K562 (cell line): ENCODE results near the gene MAN2B1. TPM values are rescaled to one million over a fixed set of nuclear protein-coding genes. Genes with fewer than 3 reads are reported as not detected.
A peak's percentile ranks its signal among the peaks of the same experiment; 100 is the strongest.

ENCODE experiments used
- ATAC-seq: fragments of 200-7000 bp; cut with Tn5 transposase; 3 replicates; pipeline ENCODE4 v1.9.1; 2020; ENCODE audit warnings: moderate library complexity
- BruUV-seq: library from RNA; stranded (reverse); fragments of 400-500 nt; replicated peaks from 2 replicates; lab custom pipeline; 2021; lab: Mats Ljungman, UMichigan
- CTCF ChIA-PET: fragments of 300-600 bp; formaldehyde crosslinking; extraction: SDS; loops from one replicate; lab custom pipeline; 2021; ENCODE audit warnings: low intra/inter-chr PET ratio; lab: Yijun Ruan, JAX
- POLR2A ChIA-PET: fragments of 300-600, 350-650 bp; sonication (Branson Sonifier 250); formaldehyde crosslinking; extraction: SDS; loops from one replicate; lab custom pipeline; 2021; ENCODE audit warnings: antibody characterized with exemption, inconsistent platforms; lab: Yijun Ruan, JAX
- DNase-seq, 4 experiments: peaks; one replicate each; pipeline versions ENCODE4 v3.0.0 to v3.0.0-alpha.2; 2011 to 2018; ENCODE audit warnings: low spot score in 3 of 4, mixed read lengths in 3 of 4; ENCODE audit errors: extremely low read depth in 1 of 4
- FAIRE-seq: peaks from 2 replicates; lab custom pipeline; 2011; peaks lifted over from hg19 to GRCh38; lab: Jason Lieb, UNC
- H2AFZ ChIP-seq: 2 replicates; pipeline ENCODE4 v1.6.0; 2011; ENCODE audit warnings: low read depth, low read length, control low read depth, inconsistent platforms
- H3K27ac ChIP-seq: fragments of 200-600 bp; 3 replicates; pipeline ENCODE4 v1.8.0; 2011; ENCODE audit warnings: low read depth, mild to moderate bottlenecking, control low read depth, inconsistent platforms, low read length, moderate library complexity, mixed read lengths; ENCODE audit errors: extremely low read depth
- H3K27me3 ChIP-seq, 2 experiments: fragments of 300-600 bp in 1 of 2; 2 replicates in 1 of 2; 3 replicates in 1 of 2; pipeline versions ENCODE4 v1.6.0 to v1.8.0; 2011; ENCODE audit warnings: inconsistent platforms in 2 of 2, low read length in 2 of 2, mild to moderate bottlenecking in 1 of 2, mixed read lengths in 1 of 2, moderate library complexity in 1 of 2; ENCODE audit not compliant: control insufficient read depth in 2 of 2, insufficient read depth in 2 of 2
- H3K36me3 ChIP-seq: fragments of 300-600 bp; 3 replicates; pipeline ENCODE4 v1.8.0; 2011; ENCODE audit warnings: mild to moderate bottlenecking, low read length, inconsistent platforms; ENCODE audit not compliant: control insufficient read depth, insufficient read depth
- H3K4me1 ChIP-seq, 2 experiments: fragments of 200-600 bp in 1 of 2; replicated peaks in 1 of 2; 2 replicates in 1 of 2; 3 replicates in 1 of 2; pipeline versions ENCODE4 v1.5.1 to v1.8.0; 2011; ENCODE audit warnings: inconsistent platforms in 2 of 2, low read length in 2 of 2, mild to moderate bottlenecking in 1 of 2, mixed read lengths in 1 of 2, moderate library complexity in 1 of 2; ENCODE audit not compliant: control insufficient read depth in 2 of 2, insufficient read depth in 2 of 2
- H3K4me2 ChIP-seq: 2 replicates; pipeline ENCODE4 v1.6.1; 2011; ENCODE audit warnings: low read length, control low read depth, inconsistent platforms, mixed read lengths; ENCODE audit not compliant: insufficient read depth
- H3K4me3 ChIP-seq: fragments of 200-600 bp; sonication (generic), shearing (Covaris generic); 2 replicates; pipeline ENCODE4 v1.5.1; 2016; ENCODE audit warnings: control low read depth, inconsistent platforms
- H3K79me2 ChIP-seq: fragments of 200-600 bp; 3 replicates; pipeline ENCODE4 v1.8.0; 2011; ENCODE audit warnings: low read length, inconsistent platforms; ENCODE audit not compliant: control insufficient read depth, insufficient read depth
- H3K9ac ChIP-seq, 2 experiments: 2 replicates each; pipeline versions ENCODE4 v1.6.0 to v1.6.1; 2011; ENCODE audit warnings: low read depth in 2 of 2, low read length in 2 of 2, control low read depth in 1 of 2, inconsistent platforms in 1 of 2, mild to moderate bottlenecking in 1 of 2, mixed read lengths in 1 of 2; ENCODE audit not compliant: insufficient read depth in 1 of 2
- H3K9me1 ChIP-seq: one replicate; pipeline ENCODE4 v1.6.0; 2011; ENCODE audit warnings: inconsistent platforms, mild to moderate bottlenecking, low read length, moderate library complexity; ENCODE audit not compliant: control insufficient read depth, insufficient read depth
- H3K9me3 ChIP-seq: replicated peaks from 2 replicates; pipeline ENCODE4 v1.5.1; 2011; ENCODE audit warnings: low read depth, low read length, inconsistent platforms; ENCODE audit not compliant: control insufficient read depth, insufficient read depth
- H4K20me1 ChIP-seq: replicated peaks from 2 replicates; pipeline ENCODE4 v1.6.1; 2011; ENCODE audit warnings: low read length, inconsistent platforms, mixed read lengths; ENCODE audit not compliant: control insufficient read depth, insufficient read depth
- ADNP ChIP-seq: fragments of 200-800 bp; sonication (Bioruptor generic); IDR thresholded peaks from 2 replicates; pipeline ENCODE4 v1.6.1; 2016; ENCODE audit warnings: missing genetic modification characterization, missing compliant biosample characterization
- CREM ChIP-seq: IDR thresholded peaks from 2 replicates; pipeline ENCODE4 v1.6.1; 2014; ENCODE audit warnings: antibody characterized with exemption, low read depth
- ETV1 ChIP-seq: fragments of 450-650 bp; conservative IDR thresholded peaks from 2 replicates; pipeline ENCODE4 v1.6.1; 2016; ENCODE audit warnings: missing genetic modification characterization, control low read depth, low read depth, missing compliant biosample characterization
- HCFC1 ChIP-seq: IDR thresholded peaks from 2 replicates; pipeline ENCODE4 v1.6.1; 2012; ENCODE audit warnings: low read depth, low read length, improper control_type of control experiment
- HDAC1 ChIP-seq, 2 experiments: fragments of 450-650 bp; IDR thresholded peaks; 2 replicates each; pipeline ENCODE4 v1.6.1; 2016 to 2017; ENCODE audit warnings: inconsistent platforms in 1 of 2, mild to moderate bottlenecking in 1 of 2, moderate library complexity in 1 of 2
- HNRNPUL1 ChIP-seq: fragments of 200-400 bp; formaldehyde crosslinking; IDR thresholded peaks from 2 replicates; pipeline ENCODE4 v1.6.1; 2017; ENCODE audit warnings: low read length
- KHSRP ChIP-seq: fragments of 450-650 bp; IDR thresholded peaks from 2 replicates; pipeline ENCODE4 v1.6.1; 2017
- NKRF ChIP-seq: fragments of 450-650 bp; IDR thresholded peaks from 2 replicates; pipeline ENCODE4 v1.6.1; 2016; ENCODE audit warnings: borderline replicate concordance
- NRF1 ChIP-seq, 2 experiments: fragments of 450-650 bp; IDR thresholded peaks in 1 of 2; conservative IDR thresholded peaks in 1 of 2; 2 replicates each; pipeline ENCODE4 v1.6.1; 2014; ENCODE audit warnings: mild to moderate bottlenecking in 2 of 2
- SIN3B ChIP-seq: fragments of 450-650 bp; IDR thresholded peaks from 2 replicates; pipeline ENCODE4 v1.6.1; 2017; ENCODE audit warnings: low read depth, mild to moderate bottlenecking, moderate library complexity
- SRF ChIP-seq, 2 experiments: fragments of 250-450, 450-650 bp in 1 of 2; sonication (Bioruptor Pico) in 1 of 2; sonication (generic) in 1 of 2; formaldehyde crosslinking; IDR thresholded peaks; 2 replicates each; pipeline versions ENCODE4 v1.5.0 to v1.5.1; 2020 to 2022; ENCODE audit warnings: mild to moderate bottlenecking in 1 of 2, missing genetic modification reagents in 1 of 2
- YY1 ChIP-seq, 3 experiments: IDR thresholded peaks; 2 replicates each; pipeline ENCODE4 v1.6.1; 2011; ENCODE audit warnings: low read length in 2 of 3, mild to moderate bottlenecking in 2 of 3, moderate library complexity in 2 of 3, borderline replicate concordance in 1 of 3, control low read depth in 1 of 3, low read depth in 1 of 3; ENCODE audit not compliant: insufficient read depth in 3 of 3, insufficient replicate concordance in 2 of 3, control insufficient read depth in 1 of 3, insufficient read length in 1 of 3; ENCODE audit errors: extremely low read depth in 1 of 3
- WGBS: fragments of 100-300 bp; shearing (Covaris generic); methylation state at CpG from one replicate; pipeline ENCODE4 v1.1.6; 2016; ENCODE audit warnings: low coverage, mixed read lengths; ENCODE audit not compliant: insufficient coverage; ENCODE audit errors: missing lambda C conversion rate; 5-methylcytosine and 5-hydroxymethylcytosine counted together
- in situ Hi-C: fragments of 300-500 bp; cut with MboI; formaldehyde crosslinking; loops from 4 replicates; pipeline ENCODE4 v1.15.0; 2018; ENCODE audit warnings: inconsistent platforms, mixed read lengths
- intact Hi-C: fragments of 100-400 bp; cut with micrococcal nuclease; formaldehyde crosslinking; loops from 2 replicates; pipeline ENCODE4 v1.14.2; 2022
- polyA plus RNA-seq, 8 experiments: library from polyadenylated mRNA; depleted of rRNA in 4 of 8; stranded (reverse) in 5 of 8; unstranded in 3 of 8; fragments of >200 nt; fragmentation: Nextera tagmentation in 2 of 8; fragmentation: Illumina TruSeq in 1 of 8; extraction: Ambion mirVana in 2 of 8; extraction: Trizol in 1 of 8; gene quantifications; 2 replicates each; pipeline versions ENCODE4 v1.2.1 to v1.2.3, GENCODE V29; 2011 to 2014; ENCODE audit warnings: inconsistent platforms in 1 of 8, missing spikeins in 1 of 8
- total RNA-seq, 7 experiments: library from RNA; depleted of rRNA in 6 of 7; stranded (reverse); fragments of >200 nt in 6 of 7; fragmentation: Illumina TruSeq in 2 of 7; extraction: Trizol in 2 of 7; gene quantifications; 2 replicates each; pipeline versions ENCODE4 v1.2.1 to v1.2.3, GENCODE V29; 2011 to 2021; ENCODE audit warnings: low replicate concordance in 1 of 7
- TF ChIP-seq, protein P1 (sequence below), 3 experiments: fragments of 200-800 bp in 1 of 3; fragments of 250-450 bp in 1 of 3; fragments of 450-650 bp in 1 of 3; sonication (Bioruptor Pico) in 1 of 3; sonication (Bioruptor generic) in 1 of 3; formaldehyde crosslinking in 1 of 3; IDR thresholded peaks; 2 replicates each; pipeline versions ENCODE4 v1.6.1 to v1.8.0; 2016 to 2022; ENCODE audit warnings: mild to moderate bottlenecking in 2 of 3, missing genetic modification characterization in 2 of 3, missing compliant biosample characterization in 1 of 3, moderate library complexity in 1 of 3

MAN2B1 gene
- total and polyA plus RNA-seq, 9 of the 15 experiments (the other 6 are each of a cell fraction or from before 2014, with no cell fraction given): 0.59 to 33.8 (median 11.4) TPM

DNA sequence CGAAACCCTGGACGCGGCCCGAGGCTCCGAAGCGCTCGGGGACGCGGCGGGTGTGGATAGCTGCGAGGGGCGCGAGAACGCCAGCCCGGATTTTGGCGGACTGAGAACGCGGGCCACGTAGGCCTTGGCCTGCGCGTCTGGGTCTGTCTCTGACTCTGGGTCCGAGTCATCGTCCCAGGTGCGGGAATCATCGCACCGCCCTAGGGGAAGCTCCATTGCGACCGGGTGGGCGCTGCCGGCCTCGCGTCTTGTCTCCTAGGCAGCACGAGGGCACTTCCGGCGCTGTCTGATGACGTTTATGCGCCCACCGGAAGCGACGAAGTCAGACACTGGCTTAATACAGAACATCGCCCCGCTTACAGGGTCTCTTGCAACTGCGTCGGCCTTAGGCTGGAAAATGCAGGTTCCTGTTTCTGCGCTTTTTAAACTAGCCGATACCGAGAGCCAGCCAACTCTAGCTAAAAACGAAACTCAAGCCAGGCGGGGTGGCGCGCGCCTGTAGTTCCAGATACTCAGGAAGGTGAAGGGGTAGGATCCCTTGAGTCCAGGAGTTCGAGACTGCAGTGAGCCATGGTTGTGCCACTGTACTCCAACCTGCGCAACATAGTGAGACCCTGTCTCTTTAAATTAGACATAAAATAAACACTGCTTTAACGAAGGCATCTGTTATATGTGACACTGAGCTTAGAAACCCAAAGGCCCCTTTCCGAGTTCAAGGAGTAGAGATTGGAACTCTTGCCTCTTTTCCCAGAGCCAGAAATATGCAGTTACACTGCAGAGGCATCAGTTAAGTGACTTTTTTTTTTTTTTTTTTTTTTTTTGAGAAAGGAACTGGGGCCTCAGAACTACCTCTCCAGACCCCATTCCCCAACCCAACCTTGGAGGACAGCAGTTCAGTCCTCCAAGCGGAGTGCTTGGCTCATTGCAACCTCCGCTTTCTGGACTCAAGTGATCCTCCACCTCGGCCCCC, 30.1 kb upstream of the MAN2B1 start, which contains the start of gene FBXW9:
Gene FBXW9 (minus strand): TSS at position 266 of the 970 bp plus-strand sequence. CDS start 50 bp downstream, at position 216.
- ChIA-PET CTCF (no interaction called here), POLR2A (interaction anchor here (0.6 to 2.6 kb wide), 7 partner anchors 12 to 331 kb away, joined by 3 to 21 read pairs (median 5); partner anchors contain the start of genes DHPS, TRIR and ZNF442)
- peak within 1 kb of the TSS; percentile 91 for H3K4me2 ChIP-seq
- H3K9ac ChIP-seq: peak within 1 kb of the TSS; percentile 68 to 95
- peak within 1 kb of the TSS; percentile 89 for H2AFZ ChIP-seq
- TSS peak; percentile 96 for BruUV-seq
- H3K9me1 ChIP-seq: no peaks in the 10 kb centered on the region
- in situ Hi-C loops: no loop called here
- no peaks in the 10 kb centered on the region; a peak in 1 of 5 replicates for H3K27me3 ChIP-seq
- peaks cover 7% of the 10 kb centered on the region; the same call in 2 of the 3 replicates for H3K79me2 ChIP-seq
- peak; percentile 87 for FAIRE-seq
- intact Hi-C loops: no loop called here
- no peaks in the 10 kb centered on the region for H4K20me1 ChIP-seq
- H3K9me3 ChIP-seq: no peaks in the 10 kb centered on the region
- WGBS: 30% methylated on average over 47 of the region's 59 CpGs
- H3K27ac ChIP-seq: peak within 1 kb of the TSS; percentile 69
- DNase-seq: peak; percentile 88 to 94 (median 89)
- H3K4me1 ChIP-seq: peaks cover 0 to 28% of the 10 kb centered on the region in 2 experiments; a peak in 3 of 5 replicates
- peak; percentile 90 for ATAC-seq
- peak within 1 kb of the TSS; percentile 82 for H3K4me3 ChIP-seq
- H3K36me3 ChIP-seq: peaks cover 54% of the 10 kb centered on the region
- TF ChIP-seq NKRF (peak; percentile 99; the same call in 1 of the 2 replicates), SRF (CRISPR knock-in tag; IDR thresholded peaks at IDR 0.05) (no peak), HCFC1 (peak; percentile 87), HNRNPUL1 (0 out of 2 replicates have a peak, but pooled peaks have one; percentile 60), SIN3B (peak; percentile 91), YY1 (IDR thresholded peaks at IDR 0.05; ENCODE audit: borderline replicate concordance in 1 of 3, control insufficient read depth in 1 of 3, extremely low read depth in 1 of 3, insufficient read depth in 3 of 3, insufficient read length in 1 of 3, insufficient replicate concordance in 2 of 3, low read depth in 1 of 3, low read length in 2 of 3) (peak in 1 of 3 experiments; percentile 34), ADNP (tag) (peak; percentile 52; the same call in 1 of the 2 replicates), KHSRP (peak; percentile 50; the same call in 1 of the 2 replicates), ETV1 (tag) (peak; percentile 53), HDAC1 (IDR thresholded peaks at IDR 0.05) (peak; percentile 65 to 99; a peak in 2 of 4 replicates), CREM (peak; percentile 99), NRF1 (conservative IDR thresholded peaks at IDR 0.05 in 1 of 2, IDR thresholded peaks at IDR 0.05 in 1 of 2) (peak; percentile 58 to 70; a peak in 3 of 4 replicates)
- TF ChIP-seq, protein P1, sequence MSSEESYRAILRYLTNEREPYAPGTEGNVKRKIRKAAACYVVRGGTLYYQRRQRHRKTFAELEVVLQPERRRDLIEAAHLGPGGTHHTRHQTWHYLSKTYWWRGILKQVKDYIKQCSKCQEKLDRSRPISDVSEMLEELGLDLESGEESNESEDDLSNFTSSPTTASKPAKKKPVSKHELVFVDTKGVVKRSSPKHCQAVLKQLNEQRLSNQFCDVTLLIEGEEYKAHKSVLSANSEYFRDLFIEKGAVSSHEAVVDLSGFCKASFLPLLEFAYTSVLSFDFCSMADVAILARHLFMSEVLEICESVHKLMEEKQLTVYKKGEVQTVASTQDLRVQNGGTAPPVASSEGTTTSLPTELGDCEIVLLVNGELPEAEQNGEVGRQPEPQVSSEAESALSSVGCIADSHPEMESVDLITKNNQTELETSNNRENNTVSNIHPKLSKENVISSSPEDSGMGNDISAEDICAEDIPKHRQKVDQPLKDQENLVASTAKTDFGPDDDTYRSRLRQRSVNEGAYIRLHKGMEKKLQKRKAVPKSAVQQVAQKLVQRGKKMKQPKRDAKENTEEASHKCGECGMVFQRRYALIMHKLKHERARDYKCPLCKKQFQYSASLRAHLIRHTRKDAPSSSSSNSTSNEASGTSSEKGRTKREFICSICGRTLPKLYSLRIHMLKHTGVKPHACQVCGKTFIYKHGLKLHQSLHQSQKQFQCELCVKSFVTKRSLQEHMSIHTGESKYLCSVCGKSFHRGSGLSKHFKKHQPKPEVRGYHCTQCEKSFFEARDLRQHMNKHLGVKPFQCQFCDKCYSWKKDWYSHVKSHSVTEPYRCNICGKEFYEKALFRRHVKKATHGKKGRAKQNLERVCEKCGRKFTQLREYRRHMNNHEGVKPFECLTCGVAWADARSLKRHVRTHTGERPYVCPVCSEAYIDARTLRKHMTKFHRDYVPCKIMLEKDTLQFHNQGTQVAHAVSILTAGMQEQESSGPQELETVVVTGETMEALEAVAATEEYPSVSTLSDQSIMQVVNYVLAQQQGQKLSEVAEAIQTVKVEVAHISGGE (CRISPR knock-in tag; IDR thresholded peaks at IDR 0.05): peak in 1 of 3 experiments; percentile 62; a peak in 2 of 6 replicates
